NCI-H524 (cell line): ENCODE data around the gene PTCH1.
A peak's percentile ranks its signal among the peaks of the same experiment; 100 is the strongest.

Source experiments
- DNase-seq, 2 experiments: peaks; one replicate each; lab custom pipeline; 2025; lab: John Stamatoyannopoulos, UW

The PTCH1 gene

GRCh38 chr9:95463148-95464060 is 53.4 kb downstream of the PTCH1 start:
- DNase-seq, result peak; percentile 12 to 45

GRCh38 chr9:95462249-95463147 is 54.3 kb downstream of the PTCH1 start:
- peak; percentile 91 to 95 for DNase-seq

GRCh38 chr9:95461448-95462248 is 55.1 kb downstream of the PTCH1 start:
- DNase-seq, result no peak

- DNase-seq, result no peak
Observed at GRCh38 chr9:95460518-95461164, 56.1 kb downstream of the PTCH1 start.

- peak in 1 of 2 experiments; percentile 82 for DNase-seq
Observed at GRCh38 chr9:95459851-95460517, 56.8 kb downstream of the PTCH1 start.

- DNase-seq, result peak; percentile 46 to 67
Observed at GRCh38 chr9:95459178-95459577, 57.6 kb downstream of the PTCH1 start.

- DNase-seq, result peak; percentile 51 to 53
Observed at GRCh38 chr9:95458666-95459065, 58.1 kb downstream of the PTCH1 start.

- no peak for DNase-seq
Observed at GRCh38 chr9:95457769-95458168, 59.0 kb downstream of the PTCH1 start.

GRCh38 chr9:95455714-95456113 is 61.1 kb downstream of the PTCH1 start:
- no peak for DNase-seq

GRCh38 chr9:95452176-95452575 is 64.6 kb downstream of the PTCH1 start:
- no peak for DNase-seq

- DNase-seq, result no peak
Observed at GRCh38 chr9:95451065-95451426, 65.7 kb downstream of the PTCH1 start.

GRCh38 chr9:95450171-95451064 is 66.4 kb downstream of the PTCH1 start:
- no peak for DNase-seq

- DNase-seq, result no peak
Observed at GRCh38 chr9:95449016-95449415, 67.8 kb downstream of the PTCH1 start.

GRCh38 chr9:95447660-95448420 is 68.9 kb downstream of the PTCH1 start:
- DNase-seq, result no peak

GRCh38 chr9:95446984-95447383 is 69.8 kb downstream of the PTCH1 start:
- no peak for DNase-seq

- no peak for DNase-seq
Observed at GRCh38 chr9:95446259-95446658, 70.5 kb downstream of the PTCH1 start.

- no peak for DNase-seq
Observed at GRCh38 chr9:95444160-95444559, 72.6 kb downstream of the PTCH1 start.

GRCh38 chr9:95443301-95443700 is 73.5 kb downstream of the PTCH1 start:
- DNase-seq, result no peak

- no peak for DNase-seq
Observed at GRCh38 chr9:95441081-95441480, 75.7 kb downstream of the PTCH1 start.
